ENCODE results near the gene CFHR3.

GRCh38 chr1:196779093-196779492 is 4.5 kb downstream of the CFHR3 start:
- TF ChIP-seq CTCF (IDR thresholded peaks at IDR 0.05) = peak in 1 of 4 donors; percentile 6
- no peak for TF ChIP-seq POLR2A (IDR thresholded peaks at IDR 0.05)

All from right lobe of liver (tissue), 4 donors.